Bronchial epithelial cell (primary cell): ENCODE data around the gene POU2F2. TPM values are rescaled to one million over a fixed set of nuclear protein-coding genes. Genes with fewer than 3 reads are reported as not detected.

Experiments used
- DNase-seq: peaks from one replicate; pipeline ENCODE4 v3.0.0-alpha.2; 2010; ENCODE audit warnings: low read depth
- FAIRE-seq: peaks from 2 replicates; lab custom pipeline; 2011; peaks lifted over from hg19 to GRCh38; lab: Jason Lieb, UNC
- H3K27me3 ChIP-seq: 2 replicates; pipeline ENCODE4 v1.5.1; 2011; ENCODE audit warnings: low read length; ENCODE audit not compliant: control insufficient read depth, insufficient read depth
- H3K36me3 ChIP-seq: 2 replicates; pipeline ENCODE4 v1.5.1; 2011; ENCODE audit warnings: low read length; ENCODE audit not compliant: control insufficient read depth, insufficient read depth
- H3K4me3 ChIP-seq: 2 replicates; pipeline ENCODE4 v1.5.1; 2011; ENCODE audit warnings: mild to moderate bottlenecking, low read depth, low read length, control low read depth
- CTCF ChIP-seq: IDR thresholded peaks from 2 replicates; pipeline ENCODE4 v1.5.1; 2011; ENCODE audit warnings: mild to moderate bottlenecking, moderate library complexity, low read length, control low read depth, inconsistent platforms; ENCODE audit not compliant: insufficient read depth, severe bottlenecking
- total RNA-seq: library from RNA; depleted of rRNA; stranded (reverse); fragments of >200 nt; gene quantifications from 2 replicates; pipeline ENCODE4 v1.2.1, GENCODE V29; 2014

The POU2F2 gene
- total RNA-seq, 1 donor from 2014 or later = 0.53 TPM

DNA sequence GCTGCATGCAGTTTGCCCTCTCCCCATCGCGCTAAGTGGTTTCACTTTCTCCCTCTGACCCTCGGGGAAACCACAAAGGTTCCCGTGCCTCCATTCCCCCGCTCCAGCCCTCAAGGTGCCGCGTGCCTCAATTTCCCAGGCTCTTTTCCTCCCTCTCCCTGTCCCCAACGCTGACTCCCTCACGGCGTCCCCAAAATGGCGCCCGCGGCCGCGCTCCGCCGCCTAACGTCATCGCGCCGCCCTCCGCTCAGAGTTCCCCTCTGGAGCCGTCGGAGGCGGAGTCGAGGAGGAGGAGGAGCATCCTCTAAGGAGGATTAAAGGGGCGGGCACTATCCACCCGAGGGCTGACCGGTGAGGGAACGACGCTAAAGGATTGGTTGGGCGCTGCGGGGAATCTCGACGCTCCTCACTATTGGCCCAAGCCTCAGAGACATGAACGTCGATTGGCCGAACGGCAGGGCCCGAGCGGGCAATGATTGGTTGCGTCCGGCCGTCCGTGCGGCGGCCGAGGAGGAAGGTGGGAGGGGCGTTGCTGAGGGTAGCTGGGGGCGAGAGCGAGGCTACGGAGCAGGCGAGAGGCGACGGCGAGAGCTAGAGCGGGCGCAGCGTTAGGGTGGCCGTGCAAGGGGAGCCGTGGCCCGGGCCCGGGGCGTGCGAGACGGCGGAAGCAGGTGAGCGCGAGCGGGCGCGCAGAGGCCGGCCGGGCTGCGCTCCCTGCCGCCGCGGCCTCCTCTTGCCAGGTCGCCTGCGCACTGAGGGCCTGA is 56.4 kb downstream of the POU2F2 start, which contains the start of gene ZNF574:
ZNF574 (plus strand) TSS at position 551 of the 764 bp plus-strand sequence. CDS start 2,441 bp downstream, outside the sequence.
- no peak for TF ChIP-seq CTCF
- Histone ChIP-seq H3K36me3 (peaks cover 21% of the 10 kb centered on the region), H3K4me3 (peak within 1 kb of the TSS; percentile 88), H3K27me3 (no peaks in the 10 kb centered on the region)
- DNase-seq (peak; percentile 98), FAIRE-seq (peak; percentile 55)

DNA sequence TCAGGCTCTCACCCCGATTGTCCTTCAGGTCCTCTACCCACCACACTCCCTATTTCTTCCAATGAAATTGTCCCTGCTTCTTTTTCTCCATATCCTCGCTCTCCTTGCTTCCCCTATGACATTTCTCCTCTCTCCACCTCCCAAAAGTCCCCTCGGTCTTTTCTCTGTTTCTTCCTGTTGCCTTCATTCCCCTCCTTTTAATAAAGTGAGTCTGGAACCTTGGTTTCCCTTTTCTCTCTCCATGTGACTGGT is 57.0 kb downstream of the POU2F2 start:
- Histone ChIP-seq H3K4me3 (peak overlapping the region; percentile 88), H3K27me3 (no peaks in the 10 kb centered on the region), H3K36me3 (peaks cover 17% of the 10 kb centered on the region)
- FAIRE-seq = no peak
- peak; percentile 28 for DNase-seq
- no peak for TF ChIP-seq CTCF

GRCh38 chr19:42074513-42075363 is 57.5 kb downstream of the POU2F2 start:
- DNase-seq (no peak), FAIRE-seq (no peak)
- no peak for TF ChIP-seq CTCF
- Histone ChIP-seq H3K4me3 (peak overlapping the region; percentile 88), H3K36me3 (peaks cover 12% of the 10 kb centered on the region), H3K27me3 (no peaks in the 10 kb centered on the region)

- Histone ChIP-seq H3K27me3 (peaks cover 22% of the 10 kb centered on the region), H3K4me3 (no peak overlapping the region), H3K36me3 (no peaks in the 10 kb centered on the region)
- FAIRE-seq = peak; percentile 64
- no peak for DNase-seq
- no peak for TF ChIP-seq CTCF
Measured at GRCh38 chr19:42071247-42071646, 61.0 kb downstream of the POU2F2 start.

GRCh38 chr19:42069619-42070351 is 62.5 kb downstream of the POU2F2 start, which contains the start of gene GRIK5:
GRIK5 (minus strand) TSS chr19:42070206; CDS start chr19:42065770, 4,436 bp downstream.
- TF ChIP-seq CTCF = no peak
- no peak within 1 kb of the TSS for H3K4me3 ChIP-seq
- H3K36me3 ChIP-seq = no peaks in the 10 kb centered on the region
- no peak for DNase-seq
- peaks cover 22% of the 10 kb centered on the region for H3K27me3 ChIP-seq
- no peak for FAIRE-seq
